GM21723 (cell line): ENCODE data around the gene ANO2.
"Not testable (repeated sequence)": the region's sequence is repeated elsewhere in the genome, so short reads cannot be mapped to it uniquely, and the experiment has no call there.

Experiments used
- ATAC-seq: cut with Tn5 transposase; IDR thresholded peaks from one replicate; pipeline ENCODE4 v1.9.1; 2021; ENCODE audit warnings: mild to moderate bottlenecking, moderate library complexity; ENCODE audit not compliant: unreplicated experiment

Gene ANO2

DNA sequence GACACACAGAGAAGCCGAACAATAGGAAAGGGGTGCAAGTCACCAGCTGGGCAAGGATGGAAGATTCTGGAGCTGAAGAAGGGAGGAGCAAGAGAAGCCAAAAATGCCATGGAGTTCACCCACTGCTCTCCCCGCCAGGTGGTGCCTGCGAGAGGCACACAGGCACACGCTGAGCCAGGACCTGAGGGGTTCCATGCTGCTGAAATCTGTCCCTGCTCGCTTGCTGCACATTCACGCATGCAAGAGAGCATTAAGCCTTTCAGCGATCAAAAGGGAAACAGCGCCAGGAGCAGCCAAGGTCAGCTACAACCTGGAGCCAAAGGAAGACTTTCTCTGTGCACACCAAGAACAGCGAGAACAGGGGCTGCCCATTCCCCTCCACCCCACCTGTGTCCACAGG is 104.1 kb downstream of the ANO2 start:
- no peak for ATAC-seq

DNA sequence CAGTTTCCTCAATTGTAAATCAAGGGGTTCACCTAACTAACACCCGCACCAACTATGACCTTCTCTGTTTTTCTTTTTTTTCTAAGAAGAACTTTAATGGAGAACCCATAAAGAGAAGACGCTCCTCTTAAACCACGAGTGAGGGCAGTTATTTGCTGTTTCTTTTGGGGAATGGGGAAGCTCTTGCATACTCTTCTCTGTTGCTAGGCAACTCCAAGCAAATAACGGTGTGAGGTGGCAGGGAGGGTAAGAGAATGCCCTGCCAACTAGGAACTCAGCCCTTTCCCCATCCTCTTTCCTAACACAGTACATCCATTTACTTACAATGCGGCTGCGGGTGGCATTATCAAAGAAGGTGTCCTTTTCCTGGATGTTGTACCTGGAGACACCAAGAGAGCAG is 114.9 kb downstream of the ANO2 start:
- ATAC-seq = no peak

DNA sequence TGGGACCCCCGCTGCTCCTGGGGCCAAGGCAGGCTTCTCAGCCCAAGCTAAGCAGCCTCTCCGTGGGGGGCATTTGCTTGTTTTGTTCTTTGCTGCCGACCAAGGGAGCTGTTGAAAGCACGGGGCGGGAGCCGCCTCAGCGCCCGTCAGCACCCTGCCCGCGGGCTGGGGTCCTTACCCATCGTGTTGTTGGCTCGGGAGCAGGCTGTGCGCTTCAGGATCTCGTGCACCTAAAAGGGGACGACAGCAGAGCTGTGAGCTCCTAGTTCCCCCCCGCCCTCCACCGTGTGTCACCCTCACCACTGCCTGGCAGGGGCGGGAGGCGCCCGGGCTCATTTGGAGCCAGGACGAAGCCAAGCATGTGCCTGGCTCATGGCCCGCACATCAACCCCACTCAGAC is 117.5 kb downstream of the ANO2 start:
- ATAC-seq = no peak

DNA sequence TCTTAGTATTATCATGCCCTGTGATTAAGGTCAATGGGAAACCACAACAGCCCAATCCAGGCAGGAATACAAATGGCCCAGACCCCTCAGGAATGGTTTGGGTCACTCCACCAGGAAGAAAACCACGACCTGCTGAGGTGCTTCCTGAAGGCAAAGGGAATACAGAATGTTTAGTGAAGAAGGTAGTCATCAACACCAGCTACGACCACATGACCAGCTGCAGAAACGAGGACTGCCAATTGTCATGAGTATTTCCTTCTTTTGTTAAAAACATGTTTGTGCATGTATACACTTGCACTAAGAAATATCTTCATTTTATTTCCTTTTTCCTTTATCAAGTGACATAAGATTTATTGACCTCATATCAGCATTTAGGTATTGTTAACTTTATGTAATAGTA is 119.3 kb downstream of the ANO2 start:
- not testable (repeated sequence) for ATAC-seq

GRCh38 chr12:5818877-5819276 is 126.2 kb downstream of the ANO2 start:
- not testable (repeated sequence) for ATAC-seq

- no peak for ATAC-seq
Observed at GRCh38 chr12:5817246-5817645, 127.8 kb downstream of the ANO2 start.

- ATAC-seq = no peak
Observed at GRCh38 chr12:5809586-5809985, 135.5 kb downstream of the ANO2 start.

- no peak for ATAC-seq
Observed at GRCh38 chr12:5808981-5809380, 136.1 kb downstream of the ANO2 start.

GRCh38 chr12:5807514-5808219 is 137.4 kb downstream of the ANO2 start:
- no peak for ATAC-seq

GRCh38 chr12:5807090-5807414 is 138.0 kb downstream of the ANO2 start:
- no peak for ATAC-seq

- ATAC-seq = no peak
Observed at GRCh38 chr12:5806371-5807089, 138.5 kb downstream of the ANO2 start.

DNA sequence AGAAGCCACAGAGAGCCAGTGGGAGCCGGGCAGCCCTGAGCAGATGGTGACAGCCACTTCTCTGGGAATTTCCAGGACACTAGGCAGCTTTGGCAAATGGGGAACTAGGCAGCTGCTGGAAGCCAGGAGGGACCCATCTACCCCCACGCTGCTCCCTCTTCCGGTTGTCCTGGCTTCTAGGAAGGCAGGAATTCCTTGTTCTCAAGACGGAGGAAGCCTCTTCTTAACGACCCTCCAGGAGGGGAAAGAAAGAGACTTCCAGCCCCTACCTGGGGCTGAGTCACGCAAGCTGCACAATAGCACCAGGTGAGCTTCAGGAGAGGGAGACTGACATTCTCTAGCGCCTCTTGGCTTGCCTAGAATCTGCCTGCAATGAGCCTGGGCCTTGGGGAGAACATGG is 141.5 kb downstream of the ANO2 start:
- ATAC-seq = no peak

- ATAC-seq = no peak
Observed at GRCh38 chr12:5798242-5799015, 146.6 kb downstream of the ANO2 start.

DNA sequence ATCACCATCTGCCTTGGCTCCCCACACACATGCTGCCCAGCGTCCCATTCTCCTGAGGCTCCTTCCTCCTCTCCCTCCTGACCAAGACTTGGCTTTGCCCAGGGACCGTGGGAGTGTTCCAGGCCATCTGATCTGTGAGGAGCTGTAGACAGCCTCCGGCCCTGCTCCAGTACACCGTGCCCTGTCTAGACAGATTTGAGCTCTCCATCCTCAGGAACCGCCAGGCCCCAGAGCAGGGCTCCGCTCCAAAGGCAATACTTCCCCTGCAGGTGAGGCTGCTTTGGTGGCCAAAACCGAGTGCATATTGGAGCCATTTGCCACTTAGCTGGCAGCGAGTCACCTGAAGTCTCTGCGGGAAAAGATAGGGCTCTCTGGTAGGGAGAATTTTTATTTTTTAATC is 147.4 kb downstream of the ANO2 start:
- ATAC-seq = no peak

GRCh38 chr12:5796959-5797225 is 148.2 kb downstream of the ANO2 start:
- ATAC-seq = no peak

- no peak for ATAC-seq
Observed at GRCh38 chr12:5796171-5796958, 148.7 kb downstream of the ANO2 start.

DNA sequence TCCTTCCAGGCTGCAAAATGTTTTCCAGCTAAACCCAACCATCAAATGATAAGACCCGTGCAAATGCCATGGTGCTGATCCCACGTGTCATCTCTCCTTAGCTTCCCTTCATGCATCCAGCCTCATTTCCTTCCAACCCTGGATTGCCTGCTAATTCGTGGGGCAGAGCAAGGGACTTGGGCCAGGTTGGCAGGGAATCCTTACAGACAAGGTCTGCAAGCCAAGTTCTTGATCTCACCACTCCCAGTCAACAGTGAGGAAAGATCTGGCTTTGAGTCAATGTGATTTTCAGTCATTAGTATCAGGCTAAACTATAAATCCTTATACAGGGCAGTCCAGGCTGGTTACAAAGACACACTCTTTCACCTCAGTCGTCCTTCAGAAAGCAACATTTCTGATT is 150.9 kb downstream of the ANO2 start:
- ATAC-seq = no peak

- no peak for ATAC-seq
Observed at GRCh38 chr12:5792343-5792742, 152.7 kb downstream of the ANO2 start.

DNA sequence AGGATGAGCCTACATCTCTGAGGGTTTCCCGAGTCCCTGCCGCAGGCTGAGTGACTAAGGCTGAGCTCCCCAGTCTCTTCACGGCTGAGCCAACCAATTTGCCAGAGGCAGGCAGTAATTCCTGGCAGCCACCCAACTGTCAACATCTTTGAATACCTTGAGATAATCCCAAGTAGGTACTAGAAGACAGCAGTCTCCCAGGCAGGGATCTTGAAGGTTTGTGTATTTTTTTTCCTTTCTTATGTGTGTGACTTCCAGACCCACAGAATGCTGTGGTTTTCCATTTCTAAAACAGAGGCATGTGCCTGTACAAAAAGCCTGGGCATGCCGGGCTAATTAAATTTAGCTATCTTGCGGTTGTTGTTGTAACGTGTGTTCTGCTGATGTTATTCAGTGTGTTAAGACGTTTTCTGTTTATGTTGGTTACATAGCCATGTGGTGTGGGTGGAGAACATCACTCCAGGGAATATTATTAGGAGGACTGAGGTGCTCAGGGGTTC is 155.5 kb downstream of the ANO2 start:
- ATAC-seq = no peak

GRCh38 chr12:5787828-5788227 is 157.2 kb downstream of the ANO2 start:
- no peak for ATAC-seq

GRCh38 chr12:5785601-5786000 is 159.5 kb downstream of the ANO2 start:
- no peak for ATAC-seq
